GM19025 (cell line): ENCODE measurements around the gene PGAP1.

Experiments used
- ATAC-seq: cut with Tn5 transposase; IDR thresholded peaks from one replicate; pipeline ENCODE4 v1.9.1; 2021; ENCODE audit warnings: mild to moderate bottlenecking, low read depth, moderate library complexity; ENCODE audit not compliant: unreplicated experiment

The PGAP1 gene

GRCh38 chr2:196900843-196901242, 25.7 kb downstream of the PGAP1 start:
- ATAC-seq, result no peak

GRCh38 chr2:196899976-196900375, 26.5 kb downstream of the PGAP1 start:
- no peak for ATAC-seq

GRCh38 chr2:196891136-196891535, 35.4 kb downstream of the PGAP1 start:
- ATAC-seq, result no peak

GRCh38 chr2:196887431-196887830, 39.1 kb downstream of the PGAP1 start:
- no peak for ATAC-seq

- ATAC-seq, result no peak
Observed at GRCh38 chr2:196884368-196884767, 42.1 kb downstream of the PGAP1 start.

GRCh38 chr2:196876364-196876763, 50.1 kb downstream of the PGAP1 start:
- no peak for ATAC-seq

GRCh38 chr2:196875414-196875813, 51.1 kb downstream of the PGAP1 start:
- no peak for ATAC-seq

- no peak for ATAC-seq
Observed at GRCh38 chr2:196873511-196873910, 53.0 kb downstream of the PGAP1 start.

- no peak for ATAC-seq
Observed at GRCh38 chr2:196854629-196855028, 71.9 kb downstream of the PGAP1 start.

GRCh38 chr2:196853301-196854087, 73.0 kb downstream of the PGAP1 start:
- no peak for ATAC-seq

- no peak for ATAC-seq
Observed at GRCh38 chr2:196851088-196851487, 75.4 kb downstream of the PGAP1 start.

GRCh38 chr2:196849895-196850294, 76.6 kb downstream of the PGAP1 start:
- no peak for ATAC-seq

- ATAC-seq, result no peak
Observed at GRCh38 chr2:196846295-196846694, 80.2 kb downstream of the PGAP1 start.

GRCh38 chr2:196845371-196845770, 81.1 kb downstream of the PGAP1 start:
- ATAC-seq, result no peak

- no peak for ATAC-seq
Observed at GRCh38 chr2:196840171-196840570, 86.3 kb downstream of the PGAP1 start.

GRCh38 chr2:196839574-196839973, 86.9 kb downstream of the PGAP1 start:
- ATAC-seq, result no peak

- ATAC-seq, result no peak
Observed at GRCh38 chr2:196836440-196836839, 90.1 kb downstream of the PGAP1 start.

- ATAC-seq, result no peak
Observed at GRCh38 chr2:196830701-196831100, 95.8 kb downstream of the PGAP1 start.

- no peak for ATAC-seq
Observed at GRCh38 chr2:196827356-196827755, 99.2 kb downstream of the PGAP1 start.

GRCh38 chr2:196823750-196824522, 102.6 kb downstream of the PGAP1 start:
- ATAC-seq, result no peak

- ATAC-seq, result no peak
Observed at GRCh38 chr2:196821195-196821594, 105.3 kb downstream of the PGAP1 start.

GRCh38 chr2:196809260-196809659, 117.2 kb downstream of the PGAP1 start, which contains the start of gene C2orf66:
Gene C2orf66 (minus strand): TSS chr2:196809355. CDS start chr2:196809336, 19 bp downstream.
- ATAC-seq, result no peak
